ENCODE measurements around the gene ECT2.

ECT2 gene

GRCh38 chr3:172787746-172788145 lies 37.2 kb downstream of the ECT2 start:
- H3K27ac ChIP-seq: no peak overlapping the region
- TF ChIP-seq CTCF (conservative IDR thresholded peaks at IDR 0.05): no peak

- H3K27ac ChIP-seq: no peak overlapping the region
- no peak for TF ChIP-seq CTCF (conservative IDR thresholded peaks at IDR 0.05)
Observed at GRCh38 chr3:172799246-172799645, 48.7 kb downstream of the ECT2 start.

GRCh38 chr3:172800156-172800555 lies 49.6 kb downstream of the ECT2 start:
- no peak for TF ChIP-seq CTCF (conservative IDR thresholded peaks at IDR 0.05)

GRCh38 chr3:172803489-172803888 lies 53.0 kb downstream of the ECT2 start:
- TF ChIP-seq CTCF (conservative IDR thresholded peaks at IDR 0.05): no peak
- peak overlapping the region; percentile 35 for H3K27ac ChIP-seq

More at GRCh38 chr3:172800156-172800555, 49.6 kb downstream of the ECT2 start:
- H3K27ac ChIP-seq: no peak overlapping the region

- no peak for TF ChIP-seq CTCF (conservative IDR thresholded peaks at IDR 0.05)
- H3K27ac ChIP-seq: peak overlapping the region; percentile 35
Observed at GRCh38 chr3:172804323-172804722, 53.8 kb downstream of the ECT2 start.

- peak; percentile 61 for TF ChIP-seq CTCF (conservative IDR thresholded peaks at IDR 0.05)
- H3K27ac ChIP-seq: no peak overlapping the region
Observed at GRCh38 chr3:172808969-172809546, 58.5 kb downstream of the ECT2 start.

- H3K27ac ChIP-seq: no peak overlapping the region
- no peak for TF ChIP-seq CTCF (conservative IDR thresholded peaks at IDR 0.05)
Observed at GRCh38 chr3:172811099-172811498, 60.6 kb downstream of the ECT2 start.

All from VCaP (cell line).